Activated CD8-positive, alpha-beta T cell treated with anti-CD3 and anti-CD28 coated beads for 36 hours (primary cell): Measurements from ENCODE around the gene EFNA5. TPM values are rescaled to one million over a fixed set of nuclear protein-coding genes. Genes with fewer than 3 reads are reported as not detected.

Experiments used
- ATAC-seq: fragments of 200-7000 bp; cut with Tn5 transposase; one replicate; pipeline ENCODE4 v1.10.0; 2021; ENCODE audit warnings: mild to moderate bottlenecking, moderate library complexity
- CTCF ChIA-PET: fragments of 350-600 bp; sonication (Branson Sonifier 250); formaldehyde crosslinking; loops from one replicate; lab custom pipeline; 2021; ENCODE audit warnings: antibody characterized with exemption; lab: Charles Lee
- POLR2A ChIA-PET: fragments of 350-600 bp; sonication (Branson Sonifier 250); formaldehyde crosslinking; loops from one replicate; lab custom pipeline; 2021; ENCODE audit warnings: antibody characterized with exemption; lab: Charles Lee
- DNase-seq: peaks from one replicate; pipeline ENCODE4 v3.0.0-alpha.2; 2020
- H3K27ac Mint-ChIP-seq: one replicate; pipeline ENCODE4 v1.8.0; 2021; ENCODE audit warnings: mild to moderate bottlenecking, mixed read lengths
- H3K27me3 Mint-ChIP-seq: one replicate; pipeline ENCODE4 v1.8.0; 2021; ENCODE audit warnings: mixed read lengths
- H3K36me3 Mint-ChIP-seq: one replicate; pipeline ENCODE4 v1.8.0; 2021; ENCODE audit warnings: low read depth, mixed read lengths
- H3K4me1 Mint-ChIP-seq: one replicate; pipeline ENCODE4 v1.8.0; 2021; ENCODE audit warnings: low read depth, mixed read lengths
- H3K4me3 Mint-ChIP-seq: one replicate; pipeline ENCODE4 v1.8.0; 2021; ENCODE audit warnings: mild to moderate bottlenecking, moderate library complexity, mixed read lengths
- H3K9me3 Mint-ChIP-seq: one replicate; pipeline ENCODE4 v1.8.0; 2021; ENCODE audit warnings: mixed read lengths
- CTCF ChIP-seq: fragments of 200-600 bp; IDR thresholded peaks from one replicate; pipeline ENCODE4 v1.8.0; 2022; ENCODE audit warnings: antibody characterized with exemption, mild to moderate bottlenecking
- intact Hi-C: fragments of 100-400 bp; cut with micrococcal nuclease; formaldehyde crosslinking; loops from one replicate; pipeline ENCODE4 v1.10.0; 2022
- total RNA-seq, 2 experiments: library from RNA; stranded (reverse); gene quantifications; one replicate each; pipeline ENCODE4 v1.2.3, GENCODE V29; 2021

The EFNA5 gene
- total RNA-seq, 2 experiments from 2014 or later = not detected

- intact Hi-C loops = no loop called here
- ATAC-seq = no peak
- Mint-ChIP-seq H3K27ac (no peak overlapping the region), H3K27me3 (no peaks in the 10 kb centered on the region), H3K4me1 (no peaks in the 10 kb centered on the region), H3K36me3 (no peaks in the 10 kb centered on the region), H3K9me3 (no peaks in the 10 kb centered on the region), H3K4me3 (no peak overlapping the region)
- POLR2A ChIA-PET = no interaction called here
- DNase-seq = no peak
- no peak for TF ChIP-seq CTCF
- CTCF ChIA-PET = no interaction called here
Measured at GRCh38 chr5:107513337-107514085, 157.2 kb downstream of the EFNA5 start.

DNA sequence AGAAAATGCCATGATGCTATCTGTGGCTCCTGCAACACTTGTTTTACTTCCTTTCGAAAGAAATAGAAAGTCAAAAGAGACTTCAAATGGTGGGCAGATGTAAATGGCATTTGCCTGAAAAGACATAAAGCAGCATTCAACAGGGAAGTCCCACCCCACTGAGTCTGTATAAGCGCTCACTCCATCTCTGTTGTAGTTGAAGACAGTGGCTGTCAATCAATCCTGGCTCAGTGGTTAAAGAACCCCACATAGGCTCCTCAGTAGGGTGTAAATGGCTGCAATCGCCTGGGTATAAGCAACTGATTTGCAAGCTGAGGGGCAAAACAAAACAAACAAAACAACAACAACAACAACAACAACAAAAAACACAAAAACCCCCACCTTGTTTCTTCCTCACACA is 158.7 kb downstream of the EFNA5 start:
- POLR2A ChIA-PET = no interaction called here
- Mint-ChIP-seq H3K9me3 (no peaks in the 10 kb centered on the region), H3K27ac (no peak overlapping the region), H3K27me3 (no peaks in the 10 kb centered on the region), H3K4me3 (no peak overlapping the region), H3K4me1 (no peaks in the 10 kb centered on the region), H3K36me3 (no peaks in the 10 kb centered on the region)
- DNase-seq (no peak), ATAC-seq (no peak)
- TF ChIP-seq CTCF = no peak
- intact Hi-C loops = no loop called here
- CTCF ChIA-PET = interaction anchor here (0.7 kb wide), 1 partner anchor 193 kb away, joined by 3 read pairs; no protein-coding TSS in a partner anchor

DNA sequence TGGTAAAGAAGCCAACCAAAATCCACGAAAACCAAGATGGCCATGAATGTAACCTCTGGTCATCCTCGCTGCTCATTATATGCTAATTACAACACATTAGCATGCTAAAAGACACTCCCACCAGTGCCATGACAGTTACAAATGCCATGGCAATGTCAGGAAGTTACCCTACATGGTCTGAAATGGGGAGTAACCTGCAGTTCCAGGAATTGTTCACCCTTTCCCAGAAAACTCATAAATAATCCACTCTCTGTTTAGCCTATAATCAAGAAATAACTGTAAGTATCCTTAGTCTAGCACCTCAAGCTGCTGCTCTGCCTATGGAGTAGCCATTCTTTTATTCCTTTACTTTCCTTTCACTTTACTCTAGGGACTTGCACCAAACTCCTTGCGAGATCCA is 160.6 kb downstream of the EFNA5 start:
- no peak overlapping the region for H3K27ac Mint-ChIP-seq
- no peak for ATAC-seq
- no peak for DNase-seq
- ChIA-PET CTCF (no interaction called here), POLR2A (no interaction called here)
- H3K36me3 Mint-ChIP-seq = no peaks in the 10 kb centered on the region
- no peak for TF ChIP-seq CTCF
- intact Hi-C loops = no loop called here
- no peaks in the 10 kb centered on the region for H3K4me1 Mint-ChIP-seq
- no peak overlapping the region for H3K4me3 Mint-ChIP-seq
- no peaks in the 10 kb centered on the region for H3K9me3 Mint-ChIP-seq
- peaks cover 3% of the 10 kb centered on the region for H3K27me3 Mint-ChIP-seq

DNA sequence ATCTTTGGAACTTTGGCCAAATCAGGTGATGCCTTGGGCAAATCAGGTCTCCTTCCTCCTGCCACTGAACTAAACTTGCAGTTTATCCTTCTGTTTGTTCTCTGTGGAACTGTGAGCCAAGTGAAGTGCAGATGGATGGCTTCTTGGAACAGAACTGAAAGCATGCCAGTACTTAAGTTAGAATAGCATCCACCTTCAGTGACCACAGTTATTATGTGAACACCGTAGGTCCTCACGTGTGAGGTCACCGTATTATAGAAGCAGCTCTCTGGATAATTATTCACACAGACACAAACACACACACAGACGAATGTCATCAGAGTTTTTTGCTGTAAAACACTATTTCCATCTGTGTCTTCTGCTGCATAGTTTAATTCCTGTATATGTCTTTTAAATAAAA is 162.6 kb downstream of the EFNA5 start:
- peaks cover 4% of the 10 kb centered on the region for H3K27me3 Mint-ChIP-seq
- H3K4me1 Mint-ChIP-seq = no peaks in the 10 kb centered on the region
- H3K9me3 Mint-ChIP-seq = no peaks in the 10 kb centered on the region
- no peak overlapping the region for H3K4me3 Mint-ChIP-seq
- H3K27ac Mint-ChIP-seq = no peak overlapping the region
- no peak for ATAC-seq
- ChIA-PET CTCF (no interaction called here), POLR2A (no interaction called here)
- intact Hi-C loops = no loop called here
- DNase-seq = no peak
- H3K36me3 Mint-ChIP-seq = no peaks in the 10 kb centered on the region
- no peak for TF ChIP-seq CTCF

- H3K27me3 Mint-ChIP-seq = peaks cover 18% of the 10 kb centered on the region
- ChIA-PET CTCF (no interaction called here), POLR2A (no interaction called here)
- peaks cover 8% of the 10 kb centered on the region for H3K4me1 Mint-ChIP-seq
- ATAC-seq (no peak), DNase-seq (no peak)
- no peaks in the 10 kb centered on the region for H3K36me3 Mint-ChIP-seq
- H3K9me3 Mint-ChIP-seq = no peaks in the 10 kb centered on the region
- no peak overlapping the region for H3K4me3 Mint-ChIP-seq
- TF ChIP-seq CTCF = no peak
- intact Hi-C loops = no loop called here
- H3K27ac Mint-ChIP-seq = no peak overlapping the region
Measured at GRCh38 chr5:107505763-107506534, 164.8 kb downstream of the EFNA5 start.
